GM12801 (cell line): ENCODE results near the gene ILDR1.

Source experiments
- TF ChIP-seq, protein P1 (sequence below): IDR thresholded peaks from one replicate; pipeline ENCODE4 v1.5.1; 2011; ENCODE audit warnings: control low read depth; ENCODE audit not compliant: insufficient read length; ENCODE audit errors: extremely low read depth

Gene ILDR1

DNA sequence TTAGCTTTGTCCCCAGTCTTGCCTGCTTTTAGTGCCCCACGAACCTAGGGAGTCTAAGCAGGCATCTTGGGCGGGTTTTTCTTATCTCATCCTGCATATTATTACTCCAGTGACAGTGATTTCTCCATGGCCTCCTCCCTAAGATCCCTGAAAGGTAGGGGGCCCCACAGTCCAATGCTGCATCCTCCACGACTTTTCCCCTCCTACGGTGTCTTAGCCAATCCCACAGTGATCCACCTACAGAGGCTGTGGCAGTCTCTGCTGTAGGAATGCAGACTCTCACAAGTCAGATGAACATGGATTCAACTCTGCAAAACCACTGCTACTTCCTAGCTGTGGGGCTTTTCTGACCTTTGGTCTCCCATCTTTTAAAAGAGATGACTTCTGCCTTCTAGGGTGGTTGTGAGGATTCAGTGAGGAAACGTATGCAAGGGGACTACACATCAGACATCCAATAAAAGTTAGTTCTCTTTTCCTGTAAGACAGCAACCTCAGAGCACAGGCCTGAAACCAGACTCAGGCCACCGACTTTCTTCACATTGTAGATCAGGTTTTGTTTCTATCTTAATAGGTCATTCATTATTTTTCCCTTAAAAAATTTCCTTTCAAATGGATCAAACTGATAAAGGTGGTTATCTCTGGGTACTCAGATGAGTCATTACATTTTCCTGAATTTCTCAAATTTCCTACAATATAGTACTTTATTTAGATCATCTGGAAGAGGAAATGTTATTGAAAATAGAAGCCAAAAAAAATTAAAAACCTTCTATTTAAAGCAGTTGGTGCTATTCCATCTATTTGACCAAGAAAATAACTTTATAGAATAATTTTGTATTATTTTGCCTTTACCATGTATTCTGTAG, 23.2 kb downstream of the ILDR1 start:
- TF ChIP-seq, protein P1, sequence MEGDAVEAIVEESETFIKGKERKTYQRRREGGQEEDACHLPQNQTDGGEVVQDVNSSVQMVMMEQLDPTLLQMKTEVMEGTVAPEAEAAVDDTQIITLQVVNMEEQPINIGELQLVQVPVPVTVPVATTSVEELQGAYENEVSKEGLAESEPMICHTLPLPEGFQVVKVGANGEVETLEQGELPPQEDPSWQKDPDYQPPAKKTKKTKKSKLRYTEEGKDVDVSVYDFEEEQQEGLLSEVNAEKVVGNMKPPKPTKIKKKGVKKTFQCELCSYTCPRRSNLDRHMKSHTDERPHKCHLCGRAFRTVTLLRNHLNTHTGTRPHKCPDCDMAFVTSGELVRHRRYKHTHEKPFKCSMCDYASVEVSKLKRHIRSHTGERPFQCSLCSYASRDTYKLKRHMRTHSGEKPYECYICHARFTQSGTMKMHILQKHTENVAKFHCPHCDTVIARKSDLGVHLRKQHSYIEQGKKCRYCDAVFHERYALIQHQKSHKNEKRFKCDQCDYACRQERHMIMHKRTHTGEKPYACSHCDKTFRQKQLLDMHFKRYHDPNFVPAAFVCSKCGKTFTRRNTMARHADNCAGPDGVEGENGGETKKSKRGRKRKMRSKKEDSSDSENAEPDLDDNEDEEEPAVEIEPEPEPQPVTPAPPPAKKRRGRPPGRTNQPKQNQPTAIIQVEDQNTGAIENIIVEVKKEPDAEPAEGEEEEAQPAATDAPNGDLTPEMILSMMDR, result no peak

- TF ChIP-seq, protein P1, result no peak
These were observed 23.9 kb downstream of the ILDR1 start for GRCh38 chr3:121998030-121998580.

DNA sequence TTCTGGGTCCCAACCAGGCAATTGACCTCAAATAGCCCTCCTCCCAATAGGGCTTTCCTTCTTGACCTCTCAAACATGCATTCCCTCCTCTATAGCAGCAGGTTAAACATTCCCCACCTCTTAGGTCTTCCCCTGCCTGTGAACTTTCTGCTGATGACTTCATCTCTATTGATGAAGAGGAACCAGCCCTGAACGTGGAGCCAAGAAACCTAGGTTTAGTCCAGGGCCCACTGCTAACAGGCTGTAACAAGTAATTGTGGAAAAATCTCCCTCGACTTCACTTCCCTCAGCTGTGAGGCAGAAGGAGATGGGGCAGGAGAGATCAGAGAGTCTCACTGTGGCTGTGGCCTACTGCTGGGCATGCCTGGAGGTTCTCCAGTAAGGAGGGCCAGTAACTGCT, 24.7 kb downstream of the ILDR1 start:
- TF ChIP-seq, protein P1, result no peak

- TF ChIP-seq, protein P1, result no peak
These were observed 25.6 kb downstream of the ILDR1 start for GRCh38 chr3:121996441-121996840.

GRCh38 chr3:121995161-121996137, 26.6 kb downstream of the ILDR1 start:
- TF ChIP-seq, protein P1, result no peak

DNA sequence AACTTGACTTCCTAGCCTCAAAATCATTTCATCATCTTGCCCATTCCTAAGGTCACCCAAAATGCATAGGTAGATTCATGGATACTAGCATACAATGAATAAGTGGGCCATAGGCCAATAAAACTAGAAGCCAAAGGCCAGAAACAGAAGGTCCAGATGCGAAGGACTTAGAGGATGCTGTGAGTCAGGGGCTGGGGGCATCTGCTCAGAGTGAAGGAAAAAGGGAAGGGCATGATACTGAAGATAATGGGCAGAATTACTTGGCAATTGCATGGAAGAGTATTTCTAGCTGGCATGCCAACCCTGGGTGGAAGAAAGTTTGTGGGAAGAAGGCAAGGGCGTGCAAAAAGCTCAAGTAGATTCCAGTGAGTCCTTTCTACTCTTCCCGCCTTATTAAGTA, 27.5 kb downstream of the ILDR1 start:
- TF ChIP-seq, protein P1, result no peak
